Stimulated activated CD4-positive, alpha-beta T cell treated with anti-CD3 and anti-CD28 coated beads, Interleukin-12 subunit alpha, Interleukin-12 subunit beta, amount 100 ng/mL, for 24 hours (primary cell): ENCODE data around the gene NNAT.

Experiments used
- DNase-seq, 2 experiments: peaks; one replicate each; pipeline ENCODE4 v3.0.0-alpha.2; 2020; ENCODE audit warnings: low read depth in 2 of 2

Gene NNAT

GRCh38 chr20:37566590-37567330, 45.7 kb downstream of the NNAT start:
- DNase-seq = no peak

DNA sequence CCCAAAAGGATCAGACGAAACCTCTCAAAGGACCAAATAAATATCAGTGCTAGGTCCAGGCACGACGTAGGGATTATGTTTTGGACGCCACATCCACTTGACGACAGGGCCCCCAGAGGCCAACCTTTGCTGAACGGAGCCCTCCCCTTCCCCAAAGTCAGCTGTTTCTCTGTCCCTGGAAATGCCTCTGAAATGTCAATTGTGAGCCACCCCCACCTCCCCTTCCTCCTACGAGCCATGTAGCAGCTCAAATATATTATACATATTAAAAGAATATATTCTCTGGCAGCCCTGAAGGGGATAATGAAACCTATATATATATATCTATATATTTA, 46.2 kb downstream of the NNAT start:
- no peak for DNase-seq

- no peak for DNase-seq
These were observed 46.9 kb downstream of the NNAT start for GRCh38 chr20:37567671-37568588.

- no peak for DNase-seq
These were observed 49.4 kb downstream of the NNAT start for GRCh38 chr20:37570419-37570818.

DNA sequence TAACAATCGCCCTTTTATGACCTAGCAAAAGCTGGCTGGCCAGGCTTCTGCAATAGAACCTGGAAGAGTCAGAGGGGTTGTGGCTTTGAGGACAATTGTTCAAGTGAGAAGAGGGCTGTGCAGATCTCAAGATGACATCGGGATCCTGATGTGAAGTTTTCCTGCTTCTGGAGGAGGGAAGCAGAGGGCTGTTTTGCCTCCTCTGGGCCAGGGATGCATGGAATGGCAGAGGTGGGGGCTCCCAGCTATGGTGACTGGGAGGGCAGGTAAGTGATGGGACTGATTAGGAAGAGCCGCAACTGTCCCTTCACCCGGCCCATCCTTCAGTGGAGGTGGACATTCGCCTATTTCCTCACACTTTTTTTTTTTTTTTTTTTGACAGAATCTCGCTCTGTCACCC, 50.0 kb downstream of the NNAT start:
- no peak for DNase-seq
